HEK293T (cell line): ENCODE results near the gene ANKRD52.

Experiments used
- ARNT ChIP-seq: fragments of 450-650 bp; IDR thresholded peaks from 2 replicates; pipeline ENCODE4 v1.6.1; 2017; ENCODE audit warnings: mild to moderate bottlenecking
- BHLHE40 ChIP-seq: fragments of 450-650 bp; IDR thresholded peaks from 2 replicates; pipeline ENCODE4 v1.6.1; 2016; ENCODE audit warnings: mild to moderate bottlenecking, moderate library complexity, borderline replicate concordance
- CTBP1 ChIP-seq: fragments of 450-650 bp; IDR thresholded peaks from 2 replicates; pipeline ENCODE4 v1.6.1; 2016; ENCODE audit warnings: borderline replicate concordance
- ELF4 ChIP-seq: fragments of 450-650 bp; IDR thresholded peaks from 2 replicates; pipeline ENCODE4 v1.6.1; 2017; ENCODE audit warnings: antibody characterized with exemption
- FOXA1 ChIP-seq: fragments of 450-650 bp; IDR thresholded peaks from 2 replicates; pipeline ENCODE4 v1.6.1; 2016; ENCODE audit warnings: mild to moderate bottlenecking
- FOXK2 ChIP-seq: fragments of 450-650 bp; IDR thresholded peaks from 2 replicates; pipeline ENCODE4 v1.6.1; 2016; ENCODE audit warnings: mild to moderate bottlenecking
- FOXM1 ChIP-seq: fragments of 450-650 bp; IDR thresholded peaks from 2 replicates; pipeline ENCODE4 v1.6.1; 2017; ENCODE audit warnings: mild to moderate bottlenecking, borderline replicate concordance
- NFRKB ChIP-seq: fragments of 450-650 bp; IDR thresholded peaks from 2 replicates; pipeline ENCODE4 v1.6.1; 2016; ENCODE audit warnings: mild to moderate bottlenecking, moderate library complexity
- PKNOX1 ChIP-seq: fragments of 450-650 bp; IDR thresholded peaks from 2 replicates; pipeline ENCODE4 v1.6.1; 2016
- SP1 ChIP-seq: fragments of 450-650 bp; IDR thresholded peaks from 2 replicates; pipeline ENCODE4 v1.6.1; 2017
- SUZ12 ChIP-seq: fragments of 450-650 bp; IDR thresholded peaks from 2 replicates; pipeline ENCODE4 v1.6.1; 2016; ENCODE audit warnings: mild to moderate bottlenecking
- TARDBP ChIP-seq: fragments of 450-650 bp; IDR thresholded peaks from 2 replicates; pipeline ENCODE4 v1.6.1; 2016
- ZNF384 ChIP-seq: fragments of 450-650 bp; IDR thresholded peaks from 2 replicates; pipeline ENCODE4 v1.6.1; 2016

GRCh38 chr12:56252649-56253048, 5.5 kb downstream of the ANKRD52 start:
- TF ChIP-seq PKNOX1 (no peak), FOXA1 (no peak), FOXM1 (no peak), SP1 (no peak), BHLHE40 (no peak), SUZ12 (no peak), ARNT (no peak), ELF4 (no peak), FOXK2 (no peak), ZNF384 (no peak), TARDBP (no peak), NFRKB (no peak), CTBP1 (no peak)
